AG10803 (cell line): ENCODE measurements around the gene NELL1.

Experiments used
- DNase-seq: peaks from one replicate; pipeline ENCODE4 v3.0.0; 2010; ENCODE audit warnings: low read depth
- H3K4me3 ChIP-seq: 2 replicates; pipeline ENCODE4 v1.5.1; 2011; ENCODE audit warnings: mild to moderate bottlenecking, low read length, control low read depth
- TF ChIP-seq, protein P1 (sequence below): conservative IDR thresholded peaks from 2 replicates; pipeline ENCODE4 v1.5.1; 2011; ENCODE audit warnings: mild to moderate bottlenecking, low read length, control low read depth, inconsistent platforms

Gene NELL1

DNA sequence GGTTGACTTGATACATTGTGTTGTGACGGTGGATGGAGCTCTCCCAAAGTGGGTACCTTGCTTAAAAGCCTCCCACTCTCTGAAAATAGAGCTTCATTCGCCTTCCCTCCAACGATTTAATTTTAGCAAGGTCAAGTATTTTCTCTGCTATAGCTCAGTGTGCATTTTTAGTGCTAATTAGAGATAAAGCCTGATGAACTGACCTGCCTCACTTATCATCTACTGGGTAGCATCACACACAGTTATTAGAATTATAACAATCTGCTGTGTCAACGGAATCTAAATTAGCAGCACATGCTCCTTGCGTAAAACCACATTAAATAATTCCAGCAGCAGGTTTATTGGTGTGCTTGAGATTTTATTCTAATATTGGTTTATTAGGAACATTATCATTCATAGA lies 701.7 kb downstream of the NELL1 start:
- no peak overlapping the region for H3K4me3 ChIP-seq
- TF ChIP-seq, protein P1, sequence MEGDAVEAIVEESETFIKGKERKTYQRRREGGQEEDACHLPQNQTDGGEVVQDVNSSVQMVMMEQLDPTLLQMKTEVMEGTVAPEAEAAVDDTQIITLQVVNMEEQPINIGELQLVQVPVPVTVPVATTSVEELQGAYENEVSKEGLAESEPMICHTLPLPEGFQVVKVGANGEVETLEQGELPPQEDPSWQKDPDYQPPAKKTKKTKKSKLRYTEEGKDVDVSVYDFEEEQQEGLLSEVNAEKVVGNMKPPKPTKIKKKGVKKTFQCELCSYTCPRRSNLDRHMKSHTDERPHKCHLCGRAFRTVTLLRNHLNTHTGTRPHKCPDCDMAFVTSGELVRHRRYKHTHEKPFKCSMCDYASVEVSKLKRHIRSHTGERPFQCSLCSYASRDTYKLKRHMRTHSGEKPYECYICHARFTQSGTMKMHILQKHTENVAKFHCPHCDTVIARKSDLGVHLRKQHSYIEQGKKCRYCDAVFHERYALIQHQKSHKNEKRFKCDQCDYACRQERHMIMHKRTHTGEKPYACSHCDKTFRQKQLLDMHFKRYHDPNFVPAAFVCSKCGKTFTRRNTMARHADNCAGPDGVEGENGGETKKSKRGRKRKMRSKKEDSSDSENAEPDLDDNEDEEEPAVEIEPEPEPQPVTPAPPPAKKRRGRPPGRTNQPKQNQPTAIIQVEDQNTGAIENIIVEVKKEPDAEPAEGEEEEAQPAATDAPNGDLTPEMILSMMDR = no peak
- no peak for DNase-seq

GRCh38 chr11:21372672-21373071 lies 703.3 kb downstream of the NELL1 start:
- H3K4me3 ChIP-seq = no peak overlapping the region
- TF ChIP-seq, protein P1 = no peak
- no peak for DNase-seq

GRCh38 chr11:21374376-21374775 lies 705.0 kb downstream of the NELL1 start:
- no peak for DNase-seq

GRCh38 chr11:21385669-21386440 lies 716.5 kb downstream of the NELL1 start:
- H3K4me3 ChIP-seq = no peak overlapping the region
- TF ChIP-seq, protein P1 = no peak
- DNase-seq = no peak

More at GRCh38 chr11:21374376-21374775, 705.0 kb downstream of the NELL1 start:
- no peak overlapping the region for H3K4me3 ChIP-seq
- TF ChIP-seq, protein P1 = no peak

DNA sequence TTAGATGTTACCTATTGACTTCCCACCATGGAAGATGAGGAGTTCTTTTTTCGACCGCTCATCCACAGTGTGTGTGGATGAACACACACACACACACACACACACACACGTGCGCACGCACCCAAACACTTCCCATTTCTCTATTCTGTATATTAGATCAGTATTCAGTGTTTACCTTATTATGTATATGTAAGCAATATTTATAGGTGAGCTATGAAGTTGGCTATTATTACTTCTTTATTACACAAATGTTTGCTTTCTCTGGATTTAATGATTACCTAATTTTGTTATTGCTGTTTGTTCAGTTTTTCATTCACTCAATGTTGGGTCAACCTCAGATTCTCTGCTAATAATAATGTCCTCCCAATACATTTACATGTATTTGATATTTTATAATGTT lies 721.0 kb downstream of the NELL1 start:
- no peak for DNase-seq
- H3K4me3 ChIP-seq = no peak overlapping the region
- TF ChIP-seq, protein P1 = no peak

DNA sequence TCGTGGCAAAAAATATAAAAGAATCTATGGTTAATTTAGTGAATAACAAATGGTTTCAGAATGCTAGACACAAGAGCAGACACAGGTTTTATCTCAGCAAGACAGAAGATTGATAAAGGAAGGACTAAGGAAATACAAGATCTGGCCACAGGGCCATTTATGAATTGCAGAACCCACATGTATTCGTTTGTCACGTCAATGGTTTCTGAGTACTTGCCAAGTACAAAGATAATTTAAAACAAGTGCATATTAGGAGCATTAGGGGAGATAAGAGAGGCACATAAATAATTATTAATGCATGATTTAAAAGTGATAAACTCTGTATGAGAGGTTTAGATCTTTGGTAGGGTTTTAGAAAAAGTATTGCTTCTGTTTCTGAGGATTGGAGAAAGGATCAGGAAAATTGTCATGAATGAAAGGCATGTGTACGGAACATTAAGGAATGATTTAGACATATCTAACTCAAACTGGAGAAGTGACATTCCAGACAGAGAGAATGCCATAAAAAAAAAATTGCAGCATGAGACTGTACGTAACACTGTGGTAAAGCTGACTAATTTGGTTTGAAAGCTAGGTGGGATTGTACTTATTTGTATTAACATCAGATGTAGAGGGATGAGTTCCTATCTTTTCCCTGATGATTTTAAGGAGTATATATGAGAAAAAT lies 727.1 kb downstream of the NELL1 start:
- TF ChIP-seq, protein P1 = no peak
- no peak for DNase-seq

GRCh38 chr11:21398195-21398594 lies 728.8 kb downstream of the NELL1 start:
- TF ChIP-seq, protein P1 = no peak
- H3K4me3 ChIP-seq = no peak overlapping the region
- no peak for DNase-seq

More for the DNA sequence above, 727.1 kb downstream of the NELL1 start:
- H3K4me3 ChIP-seq = no peak overlapping the region
